ENCODE measurements around the gene HSD17B13. TPM values are rescaled to one million over a fixed set of nuclear protein-coding genes. Genes with fewer than 3 reads are reported as not detected.

The HSD17B13 gene
- total RNA-seq, 1 experiment from 2014 or later: not detected

GRCh38 chr4:87353592-87353991, 30.9 kb upstream of the HSD17B13 start (continued):
- TF ChIP-seq STAT6 (CRISPR knock-in tag; conservative IDR thresholded peaks at IDR 0.05; ENCODE audit: low read depth): no peak

GRCh38 chr4:87345139-87345538, 22.5 kb upstream of the HSD17B13 start:
- peaks cover 20% of the 10 kb centered on the region for H3K36me3 Mint-ChIP-seq
- peaks cover 20% of the 10 kb centered on the region for H3K9me3 Mint-ChIP-seq
- H3K4me3 Mint-ChIP-seq: no peak overlapping the region
- ChIA-PET CTCF (no interaction called here), POLR2A (no interaction called here)
- no peak overlapping the region for H3K27ac Mint-ChIP-seq
- H3K27me3 Mint-ChIP-seq (ENCODE audit: low read depth): no peaks in the 10 kb centered on the region
- TF ChIP-seq ZNF532 (CRISPR knock-in tag; IDR thresholded peaks at IDR 0.05; ENCODE audit: borderline replicate concordance) (no peak), TP53 (CRISPR knock-in tag; IDR thresholded peaks at IDR 0.05) (no peak), ATF3 (CRISPR knock-in tag; conservative IDR thresholded peaks at IDR 0.05) (no peak), SP1 (CRISPR knock-in tag; conservative IDR thresholded peaks at IDR 0.05) (no peak), FOXP1 (CRISPR knock-in tag; IDR thresholded peaks at IDR 0.05; ENCODE audit: borderline replicate concordance) (no peak)
- DNase-seq (ENCODE audit: low spot score) (no peak), ATAC-seq (no peak)
- no peaks in the 10 kb centered on the region for H3K4me1 Mint-ChIP-seq

- no peaks in the 10 kb centered on the region for H3K4me1 Mint-ChIP-seq
- H3K9me3 Mint-ChIP-seq: peaks cover 20% of the 10 kb centered on the region
- peaks cover 26% of the 10 kb centered on the region for H3K36me3 Mint-ChIP-seq
- no peak overlapping the region for H3K27ac Mint-ChIP-seq
- ChIA-PET CTCF (no interaction called here), POLR2A (no interaction called here)
- DNase-seq (ENCODE audit: low spot score) (no peak), ATAC-seq (no peak)
- no peaks in the 10 kb centered on the region for H3K27me3 Mint-ChIP-seq (ENCODE audit: low read depth)
- no peak overlapping the region for H3K4me3 Mint-ChIP-seq
- no peak for TF ChIP-seq ZMAT4 (CRISPR knock-in tag; IDR thresholded peaks at IDR 0.05)
- no peak for TF ChIP-seq FOXP1 (CRISPR knock-in tag; IDR thresholded peaks at IDR 0.05; ENCODE audit: borderline replicate concordance)
- TF ChIP-seq ERG (CRISPR knock-in tag; IDR thresholded peaks at IDR 0.05): no peak
- no peak for TF ChIP-seq ZSCAN18 (CRISPR knock-in tag; IDR thresholded peaks at IDR 0.05)
- TF ChIP-seq TEAD1 (CRISPR knock-in tag; IDR thresholded peaks at IDR 0.05): no peak
- no peak for TF ChIP-seq STAT6 (CRISPR knock-in tag; conservative IDR thresholded peaks at IDR 0.05; ENCODE audit: low read depth)
- no peak for TF ChIP-seq ZNF396 (CRISPR knock-in tag; IDR thresholded peaks at IDR 0.05; ENCODE audit: borderline replicate concordance)
- TF ChIP-seq GABPB1 (CRISPR knock-in tag; IDR thresholded peaks at IDR 0.05): no peak
- no peak for TF ChIP-seq CREM (CRISPR knock-in tag; IDR thresholded peaks at IDR 0.05)
- TF ChIP-seq FOXK1 (CRISPR knock-in tag; IDR thresholded peaks at IDR 0.05): no peak
- no peak for TF ChIP-seq PREB (CRISPR knock-in tag; IDR thresholded peaks at IDR 0.05; ENCODE audit: borderline replicate concordance)
Measured at GRCh38 chr4:87342872-87343271, 20.2 kb upstream of the HSD17B13 start.

Measured in WTC11 (cell line).